PC-9 (cell line): ENCODE measurements around the gene ESR2. TPM values are rescaled to one million over a fixed set of nuclear protein-coding genes. Genes with fewer than 3 reads are reported as not detected.

Source experiments
- BruUV-seq: library from RNA; stranded (reverse); fragments of 400-500 nt; replicated peaks from 2 replicates; lab custom pipeline; 2021; lab: Mats Ljungman, UMichigan
- CTCF ChIA-PET: fragments of 300-600 bp; sonication (Branson Sonifier 250); formaldehyde crosslinking; loops from one replicate; lab custom pipeline; 2022; ENCODE audit warnings: antibody characterized with exemption; lab: Charles Lee
- POLR2A ChIA-PET: fragments of 300-600 bp; sonication (Branson Sonifier 250); formaldehyde crosslinking; loops from one replicate; lab custom pipeline; 2022; ENCODE audit warnings: antibody characterized with exemption; ENCODE audit not compliant: unreplicated experiment; lab: Charles Lee
- DNase-seq, 2 experiments: peaks; one replicate each; pipeline versions ENCODE4 v3.0.0 to v3.0.0-alpha.2; 2015 to 2022; ENCODE audit warnings: mixed read lengths in 1 of 2
- H2AFZ ChIP-seq: fragments of 200-600 bp; sonication (generic); 2 replicates; pipeline ENCODE4 v1.8.1; 2017; ENCODE audit warnings: antibody characterized with exemption
- H3F3A ChIP-seq: fragments of 200-600 bp; sonication (generic); 2 replicates; pipeline ENCODE4 v1.8.1; 2017; ENCODE audit warnings: antibody characterized with exemption, mild to moderate bottlenecking, low read depth; ENCODE audit not compliant: insufficient read depth
- H3K27ac ChIP-seq: fragments of 200-600 bp; sonication (generic); 2 replicates; pipeline ENCODE4 v1.6.1; 2016; ENCODE audit warnings: mixed run types
- H3K27me3 ChIP-seq: fragments of 200-600 bp; sonication (generic); 2 replicates; pipeline ENCODE4 v1.6.1; 2016; ENCODE audit warnings: low read depth, mixed run types; ENCODE audit not compliant: insufficient read depth
- H3K36me3 ChIP-seq: fragments of 200-600 bp; sonication (generic); 2 replicates; pipeline ENCODE4 v1.6.1; 2016; ENCODE audit warnings: low read depth, mixed run types
- H3K4me1 ChIP-seq: fragments of 200-600 bp; sonication (generic); replicated peaks from 2 replicates; pipeline ENCODE4 v1.6.1; 2016; ENCODE audit warnings: mixed run types; ENCODE audit not compliant: insufficient read depth
- H3K4me2 ChIP-seq: fragments of 200-600 bp; sonication (generic); 2 replicates; pipeline ENCODE4 v1.6.1; 2017; ENCODE audit warnings: mixed run types
- H3K4me3 ChIP-seq: fragments of 200-600 bp; sonication (generic); 2 replicates; pipeline ENCODE4 v1.6.1; 2016; ENCODE audit warnings: mixed run types
- H3K79me2 ChIP-seq: fragments of 200-600 bp; sonication (generic); 2 replicates; pipeline ENCODE4 v1.6.1; 2017; ENCODE audit warnings: low read depth, mixed run types
- H3K9me2 ChIP-seq: fragments of 200-600 bp; sonication (generic); 2 replicates; pipeline ENCODE4 v1.8.1; 2017; ENCODE audit warnings: mild to moderate bottlenecking; ENCODE audit not compliant: insufficient read depth
- H3K9me3 ChIP-seq: fragments of 200-600 bp; sonication (generic); 2 replicates; pipeline ENCODE4 v1.8.1; 2016; ENCODE audit warnings: low read depth; ENCODE audit not compliant: insufficient read depth
- H4K20me1 ChIP-seq: fragments of 200-600 bp; sonication (generic); 2 replicates; pipeline ENCODE4 v1.8.1; 2017; ENCODE audit not compliant: insufficient read depth
- CTCF ChIP-seq: fragments of 200-600 bp; sonication (generic); conservative IDR thresholded peaks from 2 replicates; pipeline ENCODE4 v1.6.1; 2017; ENCODE audit warnings: mixed run types, antibody characterized with exemption, mild to moderate bottlenecking, moderate library complexity
- EZH2 ChIP-seq: fragments of 200-600 bp; sonication (generic); IDR thresholded peaks from 2 replicates; pipeline ENCODE4 v1.8.0; 2017; ENCODE audit warnings: antibody characterized with exemption, low read depth
- intact Hi-C: fragments of 100-400 bp; cut with micrococcal nuclease; formaldehyde crosslinking; loops from one replicate; pipeline ENCODE4 v1.10.0; 2022; ENCODE audit not compliant: unreplicated experiment
- total RNA-seq: library from RNA; stranded (reverse); gene quantifications from 2 replicates; pipeline ENCODE4 v1.2.3, GENCODE V29; 2021

Gene ESR2
- total RNA-seq, 1 experiment from 2014 or later = 0.20 TPM

GRCh38 chr14:64272019-64272418 is 22.2 kb downstream of the ESR2 start:
- BruUV-seq = no TSS peak
- H3F3A ChIP-seq = no peaks in the 10 kb centered on the region
- DNase-seq = no peak
- no peaks in the 10 kb centered on the region for H3K79me2 ChIP-seq
- H3K27me3 ChIP-seq = no peaks in the 10 kb centered on the region
- no peaks in the 10 kb centered on the region for H3K9me3 ChIP-seq
- no peak overlapping the region for H2AFZ ChIP-seq
- H3K36me3 ChIP-seq = no peaks in the 10 kb centered on the region
- intact Hi-C loops = no loop called here
- H4K20me1 ChIP-seq = no peaks in the 10 kb centered on the region
- ChIA-PET POLR2A (no interaction called here), CTCF (no interaction called here)
- no peaks in the 10 kb centered on the region for H3K9me2 ChIP-seq
- H3K4me1 ChIP-seq = no peaks in the 10 kb centered on the region
- H3K4me2 ChIP-seq = no peak overlapping the region
- TF ChIP-seq CTCF (no peak), EZH2 (no peak)
- H3K4me3 ChIP-seq = no peak overlapping the region
- no peak overlapping the region for H3K27ac ChIP-seq

GRCh38 chr14:64266239-64266638 is 27.9 kb downstream of the ESR2 start:
- no peaks in the 10 kb centered on the region for H3K9me3 ChIP-seq
- CTCF ChIA-PET = interaction anchor here (0.6 kb wide), 1 partner anchor 48 kb away, joined by 4 read pairs; no protein-coding TSS in a partner anchor
- DNase-seq = no peak
- intact Hi-C loops = no loop called here
- POLR2A ChIA-PET = no interaction called here
- no peaks in the 10 kb centered on the region for H4K20me1 ChIP-seq
- no peaks in the 10 kb centered on the region for H3K9me2 ChIP-seq
- H3K36me3 ChIP-seq = no peaks in the 10 kb centered on the region
- H3F3A ChIP-seq = no peaks in the 10 kb centered on the region
- H3K79me2 ChIP-seq = no peaks in the 10 kb centered on the region
- H3K4me3 ChIP-seq = no peak overlapping the region
- no peaks in the 10 kb centered on the region for H3K27me3 ChIP-seq
- H3K4me1 ChIP-seq = no peaks in the 10 kb centered on the region
- H2AFZ ChIP-seq = no peak overlapping the region
- TF ChIP-seq CTCF (no peak), EZH2 (no peak)
- no peak overlapping the region for H3K27ac ChIP-seq
- no peak overlapping the region for H3K4me2 ChIP-seq
- no TSS peak for BruUV-seq

- Histone ChIP-seq H3K79me2 (no peaks in the 10 kb centered on the region), H2AFZ (no peak overlapping the region), H3K27me3 (no peaks in the 10 kb centered on the region), H4K20me1 (no peaks in the 10 kb centered on the region), H3K9me3 (no peaks in the 10 kb centered on the region), H3K9me2 (no peaks in the 10 kb centered on the region), H3F3A (no peaks in the 10 kb centered on the region), H3K4me3 (no peak overlapping the region), H3K4me2 (no peak overlapping the region), H3K36me3 (no peaks in the 10 kb centered on the region), H3K27ac (no peak overlapping the region), H3K4me1 (no peaks in the 10 kb centered on the region)
- TF ChIP-seq CTCF (no peak), EZH2 (no peak)
- ChIA-PET CTCF (interaction anchor here (0.5 kb wide), 1 partner anchor 496 kb away, joined by 9 read pairs; no protein-coding TSS in a partner anchor), POLR2A (no interaction called here)
- intact Hi-C loops = no loop called here
- no peak for DNase-seq
- BruUV-seq = no TSS peak
These were observed 28.9 kb downstream of the ESR2 start for GRCh38 chr14:64265222-64265621.
